22Rv1 (cell line): ENCODE results near the gene CYB561D1.

Source experiments
- ZFX ChIP-seq: fragments of 450-650 bp; IDR thresholded peaks from 2 replicates; pipeline ENCODE4 v1.6.1; 2017; ENCODE audit warnings: antibody characterized with exemption, borderline replicate concordance
- TF ChIP-seq, protein P1 (sequence below): fragments of 450-650 bp; IDR thresholded peaks from 2 replicates; pipeline ENCODE4 v1.5.1; 2017; ENCODE audit warnings: mild to moderate bottlenecking

GRCh38 chr1:109527098-109527811 lies 33.4 kb downstream of the CYB561D1 start:
- TF ChIP-seq, protein P1, sequence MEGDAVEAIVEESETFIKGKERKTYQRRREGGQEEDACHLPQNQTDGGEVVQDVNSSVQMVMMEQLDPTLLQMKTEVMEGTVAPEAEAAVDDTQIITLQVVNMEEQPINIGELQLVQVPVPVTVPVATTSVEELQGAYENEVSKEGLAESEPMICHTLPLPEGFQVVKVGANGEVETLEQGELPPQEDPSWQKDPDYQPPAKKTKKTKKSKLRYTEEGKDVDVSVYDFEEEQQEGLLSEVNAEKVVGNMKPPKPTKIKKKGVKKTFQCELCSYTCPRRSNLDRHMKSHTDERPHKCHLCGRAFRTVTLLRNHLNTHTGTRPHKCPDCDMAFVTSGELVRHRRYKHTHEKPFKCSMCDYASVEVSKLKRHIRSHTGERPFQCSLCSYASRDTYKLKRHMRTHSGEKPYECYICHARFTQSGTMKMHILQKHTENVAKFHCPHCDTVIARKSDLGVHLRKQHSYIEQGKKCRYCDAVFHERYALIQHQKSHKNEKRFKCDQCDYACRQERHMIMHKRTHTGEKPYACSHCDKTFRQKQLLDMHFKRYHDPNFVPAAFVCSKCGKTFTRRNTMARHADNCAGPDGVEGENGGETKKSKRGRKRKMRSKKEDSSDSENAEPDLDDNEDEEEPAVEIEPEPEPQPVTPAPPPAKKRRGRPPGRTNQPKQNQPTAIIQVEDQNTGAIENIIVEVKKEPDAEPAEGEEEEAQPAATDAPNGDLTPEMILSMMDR, result no peak
- no peak for TF ChIP-seq ZFX
